Measurements from ENCODE around the gene EOMES. TPM values are rescaled to one million over a fixed set of nuclear protein-coding genes. Genes with fewer than 3 reads are reported as not detected.
A peak's percentile ranks its signal among the peaks of the same experiment; 100 is the strongest.

The EOMES gene
- total RNA-seq, 3 donors from 2014 or later, result 0.48 to 0.88 TPM; not detected in 1

DNA sequence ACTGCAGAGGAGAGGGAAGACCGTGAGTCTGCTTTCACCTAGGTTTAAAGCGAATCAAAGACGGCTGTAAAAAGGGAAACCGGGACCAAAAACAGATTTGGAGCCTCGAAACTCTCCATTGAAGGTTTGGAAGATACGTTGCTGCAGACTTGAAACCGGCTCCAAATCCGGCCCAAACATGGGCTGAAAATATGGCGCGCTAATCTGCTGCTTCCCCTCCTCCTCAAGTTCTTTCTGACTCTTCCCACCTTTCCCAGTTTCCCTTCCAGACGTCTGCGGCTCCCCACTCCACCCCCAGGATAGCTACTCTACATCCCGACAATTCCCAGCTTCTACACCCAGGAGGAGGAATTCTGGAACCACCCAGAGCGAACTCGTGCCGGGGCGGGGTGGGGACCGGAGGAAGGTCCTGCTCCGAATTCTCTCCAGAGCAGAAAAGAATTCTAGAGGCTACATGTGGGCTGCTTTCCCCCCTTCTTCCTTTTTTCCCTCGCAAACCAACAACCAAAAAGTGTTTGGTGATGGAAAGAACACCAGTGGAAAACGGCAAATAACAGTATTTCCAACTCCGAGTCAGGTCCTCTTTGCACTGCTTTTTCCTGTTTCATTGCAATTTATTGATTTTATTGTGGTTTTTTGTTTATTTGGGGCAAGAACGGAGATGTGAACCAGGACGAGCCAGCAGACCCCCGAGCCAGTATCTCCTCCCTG is 8.5 kb downstream of the EOMES start:
- no peak for DNase-seq (ENCODE audit: low spot score in 2 of 2)
- H3K4me1 ChIP-seq, result no peaks in the 10 kb centered on the region
- TF ChIP-seq, protein P1, sequence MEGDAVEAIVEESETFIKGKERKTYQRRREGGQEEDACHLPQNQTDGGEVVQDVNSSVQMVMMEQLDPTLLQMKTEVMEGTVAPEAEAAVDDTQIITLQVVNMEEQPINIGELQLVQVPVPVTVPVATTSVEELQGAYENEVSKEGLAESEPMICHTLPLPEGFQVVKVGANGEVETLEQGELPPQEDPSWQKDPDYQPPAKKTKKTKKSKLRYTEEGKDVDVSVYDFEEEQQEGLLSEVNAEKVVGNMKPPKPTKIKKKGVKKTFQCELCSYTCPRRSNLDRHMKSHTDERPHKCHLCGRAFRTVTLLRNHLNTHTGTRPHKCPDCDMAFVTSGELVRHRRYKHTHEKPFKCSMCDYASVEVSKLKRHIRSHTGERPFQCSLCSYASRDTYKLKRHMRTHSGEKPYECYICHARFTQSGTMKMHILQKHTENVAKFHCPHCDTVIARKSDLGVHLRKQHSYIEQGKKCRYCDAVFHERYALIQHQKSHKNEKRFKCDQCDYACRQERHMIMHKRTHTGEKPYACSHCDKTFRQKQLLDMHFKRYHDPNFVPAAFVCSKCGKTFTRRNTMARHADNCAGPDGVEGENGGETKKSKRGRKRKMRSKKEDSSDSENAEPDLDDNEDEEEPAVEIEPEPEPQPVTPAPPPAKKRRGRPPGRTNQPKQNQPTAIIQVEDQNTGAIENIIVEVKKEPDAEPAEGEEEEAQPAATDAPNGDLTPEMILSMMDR (IDR thresholded peaks at IDR 0.05), result no peak
- TF ChIP-seq POLR2AphosphoS5 (IDR thresholded peaks at IDR 0.05) (no peak), POLR2A (IDR thresholded peaks at IDR 0.05) (no peak)
- no peak overlapping the region for H3K27ac ChIP-seq
- peaks cover 0 to 30% of the 10 kb centered on the region in 2 donors for H3K27me3 ChIP-seq
- H3K36me3 ChIP-seq, result no peaks in the 10 kb centered on the region
- no peaks in the 10 kb centered on the region for H3K9me3 ChIP-seq
- peak overlapping the region; percentile 50 to 77 (median 54) for H3K4me3 ChIP-seq
- intact Hi-C loops (cut with DNase I; ENCODE audit: low total_unique reads), result no loop called here

DNA sequence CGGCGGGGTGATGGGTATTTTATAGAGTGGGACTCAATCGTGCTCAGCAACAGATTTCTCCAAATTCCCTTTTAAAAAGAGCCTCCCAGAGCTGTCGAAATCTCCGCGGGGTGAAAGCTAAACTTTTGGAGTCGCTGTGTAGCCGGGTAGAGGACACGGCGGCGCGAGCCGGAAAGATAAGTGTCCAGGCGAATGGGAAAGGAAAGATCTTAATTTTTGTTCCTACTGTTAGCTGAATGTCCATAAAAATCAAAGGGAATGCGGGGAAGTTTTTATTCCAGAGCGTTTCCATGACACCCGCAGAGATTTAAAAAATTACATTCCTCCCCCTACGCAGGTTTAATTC is 9.1 kb downstream of the EOMES start:
- peaks cover 0 to 30% of the 10 kb centered on the region in 2 donors for H3K27me3 ChIP-seq
- peak overlapping the region; percentile 50 to 77 (median 54) for H3K4me3 ChIP-seq
- H3K36me3 ChIP-seq, result no peaks in the 10 kb centered on the region
- H3K27ac ChIP-seq, result no peak overlapping the region
- DNase-seq (ENCODE audit: low spot score in 2 of 2), result no peak
- H3K4me1 ChIP-seq, result no peaks in the 10 kb centered on the region
- H3K9me3 ChIP-seq, result no peaks in the 10 kb centered on the region
- intact Hi-C loops (cut with DNase I; ENCODE audit: low total_unique reads), result no loop called here
- TF ChIP-seq POLR2A (IDR thresholded peaks at IDR 0.05) (no peak), POLR2AphosphoS5 (IDR thresholded peaks at IDR 0.05) (no peak)
- TF ChIP-seq, protein P1 (IDR thresholded peaks at IDR 0.05), result no peak

DNA sequence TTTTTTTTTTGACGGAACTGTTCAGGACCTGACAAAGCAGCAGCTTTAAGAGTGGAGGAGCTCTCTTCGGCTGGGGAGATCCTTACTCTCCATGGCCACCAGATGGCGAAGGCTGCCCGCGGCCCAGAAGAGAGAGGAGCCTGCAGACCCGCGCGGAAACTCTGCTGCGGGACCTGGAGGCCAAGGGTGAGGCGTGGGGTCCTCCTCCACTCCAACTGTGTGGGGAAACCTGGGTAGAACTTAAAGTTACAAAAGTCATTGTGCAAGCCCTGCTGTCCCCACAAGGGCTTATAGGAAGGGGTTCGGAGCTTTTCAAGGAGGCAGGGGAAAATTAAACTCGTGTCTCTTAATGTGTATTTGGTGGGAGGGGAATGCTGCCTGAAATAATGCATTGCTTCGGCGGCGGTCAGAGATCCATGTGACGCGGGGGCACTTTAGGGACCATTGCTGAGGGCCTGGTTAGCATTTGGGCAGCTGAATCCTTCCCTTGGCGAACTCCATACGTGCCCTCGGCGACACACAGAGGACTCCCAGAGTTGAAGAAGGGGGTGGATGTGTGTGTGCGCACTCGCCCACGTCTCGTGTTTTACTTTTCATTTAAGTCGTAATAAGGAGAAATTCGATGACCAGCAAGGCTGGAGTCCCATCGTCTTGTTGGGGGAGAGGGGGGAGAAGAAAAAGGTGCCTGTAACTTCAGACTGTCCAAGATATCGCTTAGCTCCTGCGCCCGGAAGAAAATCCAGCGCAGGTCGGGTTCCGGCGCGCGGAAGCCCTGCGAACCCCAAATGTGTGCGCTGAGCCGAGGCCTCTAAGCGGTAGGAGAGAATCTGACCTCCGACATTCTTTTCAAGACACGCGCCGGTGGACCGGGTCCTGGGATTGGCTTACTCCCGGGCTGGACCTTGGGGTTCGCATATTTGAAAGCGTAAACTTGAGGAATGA is 9.7 kb downstream of the EOMES start:
- Histone ChIP-seq H3K4me1 (no peaks in the 10 kb centered on the region), H3K27me3 (peaks cover 0 to 29% of the 10 kb centered on the region in 2 donors), H3K9me3 (no peaks in the 10 kb centered on the region), H3K27ac (no peak overlapping the region), H3K4me3 (peak overlapping the region; percentile 50 to 77 (median 54)), H3K36me3 (no peaks in the 10 kb centered on the region)
- DNase-seq (ENCODE audit: low spot score in 2 of 2), result peak; percentile 47 to 71
- intact Hi-C loops (cut with DNase I; ENCODE audit: low total_unique reads), result no loop called here
- TF ChIP-seq POLR2AphosphoS5 (IDR thresholded peaks at IDR 0.05), result no peak
- TF ChIP-seq, protein P1 (IDR thresholded peaks at IDR 0.05), result peak; percentile 31 to 75 (median 58)

DNA sequence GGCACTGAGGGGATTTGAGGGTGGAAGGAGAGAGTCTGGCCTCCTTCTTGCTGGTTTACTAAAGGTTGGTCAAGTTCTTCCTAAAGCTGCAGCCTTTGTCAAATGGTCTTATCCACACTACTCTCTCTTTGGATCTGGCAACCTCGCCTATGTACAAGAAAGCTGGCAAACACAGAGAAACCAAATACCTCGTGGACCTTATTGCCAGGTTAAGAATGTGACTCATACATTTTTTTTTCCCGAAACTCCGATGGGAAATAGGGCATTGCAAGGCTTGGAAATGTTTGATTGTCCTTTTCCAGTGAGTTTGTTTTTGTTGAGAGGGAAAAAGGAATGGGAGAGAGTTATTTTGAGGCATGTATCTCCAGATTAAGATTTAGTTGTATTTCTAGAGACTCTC is 13.9 kb downstream of the EOMES start:
- intact Hi-C loops (cut with DNase I; ENCODE audit: low total_unique reads), result loop anchor here (5.0 kb wide), 1 partner anchor 679 kb away; no protein-coding TSS in a partner anchor
- H3K4me1 ChIP-seq, result no peaks in the 10 kb centered on the region
- H3K27ac ChIP-seq, result no peak overlapping the region
- no peak overlapping the region for H3K4me3 ChIP-seq
- no peaks in the 10 kb centered on the region for H3K36me3 ChIP-seq
- DNase-seq (ENCODE audit: low spot score in 2 of 2), result no peak
- no peaks in the 10 kb centered on the region for H3K9me3 ChIP-seq
- peaks cover 0 to 2% of the 10 kb centered on the region in 2 donors for H3K27me3 ChIP-seq
- no peak for TF ChIP-seq POLR2AphosphoS5 (IDR thresholded peaks at IDR 0.05)
- TF ChIP-seq, protein P1 (IDR thresholded peaks at IDR 0.05), result no peak
- no peak for TF ChIP-seq POLR2A (IDR thresholded peaks at IDR 0.05)

DNA sequence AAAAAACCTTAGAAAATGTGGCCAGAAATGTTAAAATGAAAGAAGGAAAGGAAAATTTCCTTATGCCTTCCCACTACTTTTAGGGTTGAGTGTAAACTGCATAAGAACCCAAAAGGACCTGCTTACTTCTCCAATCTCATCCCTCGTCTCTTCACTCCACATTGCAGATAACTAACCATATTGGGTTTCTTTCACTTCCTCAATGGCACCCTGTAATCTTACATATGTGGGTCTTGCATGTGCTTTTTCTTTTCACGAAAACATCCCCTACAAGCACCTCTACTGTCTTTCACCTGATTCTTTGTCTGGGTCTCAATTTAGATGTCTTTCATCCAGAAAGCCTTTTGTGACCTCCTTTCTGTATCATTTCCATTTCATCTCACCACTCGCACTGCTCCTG is 23.1 kb downstream of the EOMES start:
- Histone ChIP-seq H3K4me3 (no peak overlapping the region), H3K9me3 (peaks cover 0 to 9% of the 10 kb centered on the region in 2 donors), H3K4me1 (no peaks in the 10 kb centered on the region), H3K27ac (no peak overlapping the region), H3K27me3 (no peaks in the 10 kb centered on the region), H3K36me3 (no peaks in the 10 kb centered on the region)
- DNase-seq (ENCODE audit: low spot score in 2 of 2), result no peak
- TF ChIP-seq, protein P1 (IDR thresholded peaks at IDR 0.05), result no peak
- no peak for TF ChIP-seq POLR2AphosphoS5 (IDR thresholded peaks at IDR 0.05)
- no peak for TF ChIP-seq POLR2A (IDR thresholded peaks at IDR 0.05)
- intact Hi-C loops (cut with DNase I; ENCODE audit: low total_unique reads), result no loop called here

All from breast epithelium (tissue), 4 donors.